ENCODE results near the gene MYO3B. TPM values are rescaled to one million over a fixed set of nuclear protein-coding genes. Genes with fewer than 3 reads are reported as not detected.

MYO3B gene
- total RNA-seq, 1 donor from 2014 or later = not detected

- no peak overlapping the region for H3K27ac Mint-ChIP-seq
Observed at GRCh38 chr2:170521299-170521698, 343.4 kb downstream of the MYO3B start.

GRCh38 chr2:170523506-170523905 is 345.6 kb downstream of the MYO3B start:
- TF ChIP-seq CTCF (IDR thresholded peaks at IDR 0.05; ENCODE audit: unreplicated experiment) = peak; percentile 14
- Mint-ChIP-seq H3K9me3 (ENCODE audit: low read depth) (no peaks in the 10 kb centered on the region), H3K27ac (no peak overlapping the region), H3K27me3 (peaks cover 3% of the 10 kb centered on the region), H3K4me1 (ENCODE audit: low read depth) (no peaks in the 10 kb centered on the region), H3K36me3 (ENCODE audit: insufficient read depth) (no peaks in the 10 kb centered on the region), H3K4me3 (ENCODE audit: low read depth) (no peak overlapping the region)
- no peak for DNase-seq (ENCODE audit: low spot score, unreplicated experiment)

More at GRCh38 chr2:170521299-170521698, 343.4 kb downstream of the MYO3B start:
- Mint-ChIP-seq H3K36me3 (ENCODE audit: insufficient read depth) (no peaks in the 10 kb centered on the region), H3K27me3 (no peaks in the 10 kb centered on the region), H3K4me3 (ENCODE audit: low read depth) (no peak overlapping the region), H3K4me1 (ENCODE audit: low read depth) (peaks cover 2% of the 10 kb centered on the region), H3K9me3 (ENCODE audit: low read depth) (no peaks in the 10 kb centered on the region)
- DNase-seq (ENCODE audit: low spot score, unreplicated experiment) = no peak
- no peak for TF ChIP-seq CTCF (IDR thresholded peaks at IDR 0.05; ENCODE audit: unreplicated experiment)

DNA sequence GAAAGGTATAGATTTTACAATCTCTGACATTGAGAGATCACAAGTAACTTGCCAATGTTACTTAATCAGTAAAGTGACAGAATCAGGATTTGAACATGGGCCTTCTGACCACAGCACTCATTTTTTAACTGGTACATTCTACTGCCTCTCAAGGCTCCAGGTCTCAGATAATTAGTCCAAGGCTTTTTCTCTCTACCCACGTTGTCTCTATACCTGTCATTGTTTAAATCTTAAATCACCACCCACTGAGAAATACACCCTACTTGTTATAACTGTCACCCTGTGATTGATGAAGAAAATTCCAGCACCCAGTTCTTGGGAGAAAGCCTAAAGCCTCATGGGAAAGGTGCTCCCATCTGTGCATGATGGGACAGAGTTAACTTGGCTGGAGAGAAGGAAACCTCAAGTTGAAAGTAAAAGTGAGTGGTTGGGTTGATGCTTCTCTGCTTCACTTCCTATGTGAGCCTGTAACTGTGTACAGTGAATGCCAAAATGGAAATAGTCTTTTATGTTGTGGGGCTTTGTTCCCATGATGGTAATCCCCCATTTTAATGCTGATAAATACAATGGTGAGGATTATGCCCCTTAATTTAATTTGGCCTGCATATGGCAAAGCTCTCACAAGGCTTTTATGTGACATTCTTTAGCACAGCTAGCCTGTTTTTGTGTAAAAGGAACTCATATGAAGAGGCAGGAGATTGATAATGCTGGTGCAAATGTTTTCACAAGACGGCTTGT is 347.1 kb downstream of the MYO3B start:
- no peak for DNase-seq (ENCODE audit: low spot score, unreplicated experiment)
- Mint-ChIP-seq H3K27ac (no peak overlapping the region), H3K36me3 (ENCODE audit: insufficient read depth) (no peaks in the 10 kb centered on the region), H3K4me3 (ENCODE audit: low read depth) (no peak overlapping the region), H3K9me3 (ENCODE audit: low read depth) (no peaks in the 10 kb centered on the region), H3K4me1 (ENCODE audit: low read depth) (peaks cover 4% of the 10 kb centered on the region), H3K27me3 (peaks cover 3% of the 10 kb centered on the region)
- no peak for TF ChIP-seq CTCF (IDR thresholded peaks at IDR 0.05; ENCODE audit: unreplicated experiment)

GRCh38 chr2:170525566-170525900 is 347.6 kb downstream of the MYO3B start:
- Mint-ChIP-seq H3K4me1 (ENCODE audit: low read depth) (peaks cover 10% of the 10 kb centered on the region), H3K27me3 (peaks cover 3% of the 10 kb centered on the region)
- no peak for DNase-seq (ENCODE audit: low spot score, unreplicated experiment)

DNA sequence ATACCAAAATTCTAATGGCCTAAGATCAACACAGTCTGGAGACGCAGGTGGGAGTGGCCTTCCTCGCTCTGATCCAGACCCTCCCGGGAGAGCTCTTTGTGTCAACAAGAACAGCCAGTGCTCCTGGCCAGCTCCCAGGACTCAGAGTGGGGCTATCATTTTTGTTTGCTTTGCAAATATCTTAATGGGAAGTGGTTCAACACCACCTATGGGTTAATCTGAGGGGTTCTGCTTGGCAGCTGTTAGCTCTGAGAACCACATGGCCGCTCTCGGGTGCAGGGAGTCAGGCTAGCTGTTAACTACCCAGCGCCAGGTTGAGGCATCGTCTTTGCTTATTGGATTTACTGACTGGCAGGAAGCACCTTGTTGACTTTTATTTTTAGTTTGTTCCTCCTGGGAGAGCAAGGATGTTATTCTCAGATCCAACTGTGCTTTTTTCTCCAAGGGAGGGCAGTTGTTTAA is 352.4 kb downstream of the MYO3B start:
- Mint-ChIP-seq H3K27ac (peak overlapping the region; percentile 81), H3K4me1 (ENCODE audit: low read depth) (peaks cover 18% of the 10 kb centered on the region), H3K9me3 (ENCODE audit: low read depth) (no peaks in the 10 kb centered on the region), H3K27me3 (peaks cover 10% of the 10 kb centered on the region), H3K4me3 (ENCODE audit: low read depth) (no peak overlapping the region), H3K36me3 (ENCODE audit: insufficient read depth) (no peaks in the 10 kb centered on the region)
- TF ChIP-seq CTCF (IDR thresholded peaks at IDR 0.05; ENCODE audit: unreplicated experiment) = peak; percentile 31
- DNase-seq (ENCODE audit: low spot score, unreplicated experiment) = peak; percentile 49

More at GRCh38 chr2:170525566-170525900, 347.6 kb downstream of the MYO3B start:
- H3K9me3 Mint-ChIP-seq (ENCODE audit: low read depth) = no peaks in the 10 kb centered on the region
- TF ChIP-seq CTCF (IDR thresholded peaks at IDR 0.05; ENCODE audit: unreplicated experiment) = no peak
- no peak overlapping the region for H3K27ac Mint-ChIP-seq
- H3K4me3 Mint-ChIP-seq (ENCODE audit: low read depth) = no peak overlapping the region
- H3K36me3 Mint-ChIP-seq (ENCODE audit: insufficient read depth) = no peaks in the 10 kb centered on the region

All from progenitor cell of endocrine pancreas (in vitro differentiated cells).